Right forelimb (tissue), 1 donor: ENCODE data around the gene DOLK.
"Not testable (repeated sequence)": the region's sequence is repeated elsewhere in the genome, so short reads cannot be mapped to it uniquely, and the experiment has no call there.

Experiments used
- DNase-seq: peaks from one replicate; pipeline ENCODE4 v3.0.0-alpha.2; 2018

DOLK gene

DNA sequence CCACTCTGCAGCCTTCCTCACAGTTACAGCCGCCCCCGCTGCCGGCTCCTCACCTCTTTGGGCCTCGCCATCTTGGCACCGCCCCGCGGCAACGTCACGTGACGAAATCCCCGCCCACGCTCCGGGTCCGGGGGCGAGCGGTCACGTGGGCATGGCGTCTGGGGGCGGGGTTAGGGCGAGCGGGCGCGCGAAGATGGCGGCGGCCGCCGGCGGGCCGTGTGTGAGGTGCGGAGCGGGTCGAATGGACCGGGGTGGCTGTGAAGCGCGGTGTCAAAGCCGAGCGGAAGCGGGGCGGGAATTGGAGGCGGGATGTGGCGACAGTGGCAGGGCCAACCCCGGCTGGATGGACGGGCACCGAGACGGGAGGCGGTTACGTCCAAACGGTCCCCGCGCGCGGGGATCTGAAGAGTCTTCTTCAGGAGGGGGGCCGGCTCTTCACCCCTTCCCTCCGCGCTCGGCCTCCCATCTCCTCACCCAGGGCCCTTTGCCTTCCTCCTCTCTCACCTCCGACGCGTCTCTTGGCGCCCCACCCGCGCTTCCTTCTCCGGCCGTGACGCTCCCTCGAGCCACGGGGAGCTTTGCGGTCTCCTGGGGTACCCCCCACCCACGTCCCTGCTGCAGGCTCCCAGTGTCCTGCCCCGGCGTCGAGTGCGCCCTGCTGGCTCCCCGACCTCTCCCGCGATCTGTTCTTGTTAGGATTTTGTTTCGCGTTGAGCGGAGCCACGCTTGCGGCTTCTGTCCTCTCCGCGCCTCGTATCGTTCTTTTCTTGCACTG is at the start of gene DOLK, which contains the start of gene NUP188:
TSS of gene DOLK (minus strand) at position 77 of the 775 bp plus-strand sequence. CDS start 300 bp downstream, outside the sequence.
TSS of gene NUP188 (plus strand) at position 173 of the 775 bp plus-strand sequence. CDS start at position 194, 21 bp downstream.
- peak; percentile 99 for DNase-seq

DNA sequence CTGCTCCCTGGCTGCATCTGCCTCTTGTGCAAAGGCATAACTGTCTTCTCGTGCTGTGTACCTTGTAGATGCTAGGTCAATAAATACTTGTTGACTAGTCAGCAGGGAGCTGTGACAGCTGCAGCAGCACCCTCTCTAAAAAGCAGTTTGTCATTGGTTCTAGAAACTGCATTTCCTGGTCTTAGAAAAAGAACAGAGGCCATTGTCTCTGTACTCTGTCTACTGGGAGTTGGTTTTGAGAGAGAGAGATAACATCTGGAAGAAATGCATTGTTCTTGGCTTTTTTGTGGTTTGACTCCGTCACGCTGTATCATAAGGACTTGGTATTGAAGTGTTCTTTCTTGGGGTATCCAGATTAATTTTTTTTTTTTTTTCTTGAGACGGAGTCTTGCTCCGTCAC is 48.4 kb upstream of the DOLK start:
- no peak for DNase-seq

DNA sequence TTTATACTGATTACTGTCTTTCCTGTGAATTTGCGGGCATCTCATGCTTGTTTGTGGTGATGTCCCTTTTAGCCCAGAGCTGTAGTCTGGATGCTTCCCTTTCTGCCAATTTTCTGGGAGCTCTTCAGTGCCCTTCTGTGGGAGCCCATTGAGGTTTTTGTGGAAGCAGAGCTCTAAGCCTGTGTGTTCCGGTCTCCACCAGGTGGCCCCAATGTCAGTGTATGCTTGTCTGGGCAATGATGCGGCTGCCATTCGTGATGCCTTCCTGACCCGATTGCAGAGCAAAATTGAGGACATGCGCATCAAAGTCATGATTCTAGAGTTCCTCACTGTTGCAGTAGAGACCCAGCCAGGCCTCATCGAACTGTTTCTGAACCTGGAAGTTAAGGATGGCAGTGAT is 45.6 kb upstream of the DOLK start:
- DNase-seq: no peak

DNA sequence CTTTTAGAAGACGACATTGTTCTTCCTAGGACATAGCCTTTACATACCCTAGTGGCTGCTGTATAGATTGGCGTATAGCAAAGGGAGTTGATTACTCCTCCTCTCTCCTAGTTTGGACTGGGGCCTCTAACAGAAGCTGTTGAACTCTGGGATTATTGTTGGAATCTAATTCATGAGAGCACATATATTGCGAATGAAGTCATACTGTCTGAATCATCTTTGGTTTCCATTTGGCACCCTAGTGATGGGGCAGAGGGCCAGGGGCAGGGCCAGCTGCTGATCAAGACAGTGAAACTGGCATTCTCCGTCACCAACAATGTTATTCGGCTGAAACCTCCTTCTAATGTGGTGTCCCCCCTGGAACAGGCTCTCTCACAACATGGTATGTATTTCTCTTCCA is 40.4 kb upstream of the DOLK start:
- DNase-seq: peak; percentile 81

DNA sequence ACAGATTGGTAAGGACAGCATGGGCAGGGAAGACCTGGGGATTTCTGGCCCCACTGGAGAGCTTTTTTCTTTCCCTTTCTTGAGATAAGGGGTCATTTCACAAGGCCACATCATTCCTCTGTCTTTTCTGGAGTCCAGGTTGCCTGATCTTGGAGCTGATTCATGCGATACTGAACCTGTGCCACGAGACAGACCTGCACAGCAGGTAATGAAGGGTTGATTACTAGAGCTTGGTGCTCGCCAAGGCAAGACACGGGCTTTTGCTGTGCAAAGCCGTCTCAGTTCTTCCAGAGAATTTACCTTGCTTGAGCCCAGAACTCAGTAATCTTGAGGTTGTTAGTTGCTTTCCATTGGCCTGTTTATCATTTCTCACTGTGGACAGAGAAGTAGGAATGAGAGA is 39.3 kb upstream of the DOLK start:
- DNase-seq: no peak

DNA sequence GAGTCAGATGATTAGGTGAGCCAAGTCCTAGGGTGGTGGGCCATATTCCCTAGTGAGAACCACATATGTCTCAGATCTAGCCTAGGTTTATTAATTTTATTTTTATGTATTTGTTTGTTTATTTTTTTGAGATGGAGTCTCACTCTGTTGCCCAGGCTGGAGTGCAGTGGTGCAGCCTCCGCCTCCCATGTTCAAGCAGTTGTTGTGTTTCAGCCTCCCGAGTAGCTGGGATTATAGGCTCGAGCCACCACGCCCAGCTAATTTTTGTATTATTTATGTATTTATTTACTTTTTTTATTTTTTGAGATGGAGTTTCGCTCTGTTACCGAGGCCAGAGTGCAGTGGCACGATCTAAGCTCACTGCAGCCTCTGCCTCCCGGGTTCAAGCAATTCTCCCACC is 36.1 kb upstream of the DOLK start:
- DNase-seq: no peak

DNA sequence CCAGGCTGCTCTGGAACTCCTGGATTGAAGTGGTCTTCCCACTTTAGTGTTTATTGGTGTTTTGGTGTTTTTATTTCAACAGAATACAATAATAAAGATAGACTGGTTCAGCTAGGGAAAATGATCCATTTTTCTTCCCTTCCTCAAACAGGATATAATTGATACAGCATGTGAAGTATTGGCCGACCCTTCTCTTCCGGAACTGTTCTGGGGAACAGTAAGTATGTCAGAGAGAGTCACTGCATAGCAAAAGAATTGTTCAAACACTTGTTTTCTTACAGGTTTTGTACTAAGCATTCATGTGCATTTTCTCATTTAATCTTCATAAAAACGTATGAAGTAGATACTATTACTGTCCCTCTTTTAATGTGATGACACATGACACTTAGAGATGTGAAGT is 31.7 kb upstream of the DOLK start:
- no peak for DNase-seq

DNA sequence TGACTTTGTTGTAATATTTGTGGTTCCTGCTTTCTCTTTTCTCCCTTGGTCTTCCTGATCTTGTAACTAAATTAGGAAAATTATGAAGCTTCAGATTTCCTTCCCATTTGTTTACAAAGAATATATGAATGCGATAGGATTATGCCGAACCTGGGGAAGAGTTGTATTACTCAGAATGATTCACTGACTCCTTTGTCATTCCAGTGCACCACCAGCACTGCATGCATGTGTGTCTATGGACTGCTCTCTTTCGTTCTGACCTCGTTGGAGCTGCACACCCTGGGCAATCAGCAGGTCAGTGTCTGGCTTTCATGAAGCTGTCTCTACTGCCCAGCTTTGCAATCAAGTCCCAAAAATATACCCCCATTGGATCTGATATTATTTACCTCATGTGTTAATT is 25.6 kb upstream of the DOLK start:
- DNase-seq: no peak

DNA sequence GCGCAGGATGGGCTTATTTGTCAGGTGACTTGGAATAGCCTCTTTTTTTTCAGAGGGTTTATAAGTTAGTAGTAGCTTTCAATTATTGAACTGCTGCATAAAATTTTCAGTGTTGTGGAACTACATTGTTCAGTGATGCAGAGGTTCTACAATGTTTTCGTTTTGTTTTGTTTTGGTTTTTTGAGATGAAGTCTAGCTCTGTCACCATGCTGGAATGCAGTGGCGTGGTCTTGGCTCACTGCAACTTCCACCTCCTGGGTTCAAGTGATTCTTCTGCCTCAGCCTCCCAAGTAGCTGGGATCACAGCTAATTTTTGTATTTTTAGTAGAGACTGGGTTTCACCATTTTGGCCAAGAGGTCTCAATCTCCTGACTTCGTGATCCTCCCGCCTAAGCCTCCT is 22.1 kb upstream of the DOLK start:
- no peak for DNase-seq

DNA sequence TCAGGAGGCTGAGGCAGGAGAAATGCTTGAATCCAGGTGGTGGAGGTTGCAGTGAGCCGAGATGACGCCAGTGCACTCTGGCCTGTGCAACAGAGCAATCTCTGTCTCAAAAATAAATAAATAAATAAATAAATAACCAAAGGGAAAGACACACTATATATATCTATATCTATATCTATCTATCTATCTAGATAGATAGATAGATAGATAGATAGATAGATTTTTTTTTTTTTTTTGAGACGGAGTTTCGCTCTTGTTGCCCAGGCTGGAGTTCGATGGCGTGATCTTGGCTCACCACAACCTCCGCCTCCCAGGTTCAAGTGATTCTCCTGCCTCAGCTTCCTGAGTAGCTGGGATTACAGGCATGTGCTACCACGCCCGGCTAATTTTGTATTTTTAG is 14.0 kb upstream of the DOLK start:
- not testable (repeated sequence) for DNase-seq

DNA sequence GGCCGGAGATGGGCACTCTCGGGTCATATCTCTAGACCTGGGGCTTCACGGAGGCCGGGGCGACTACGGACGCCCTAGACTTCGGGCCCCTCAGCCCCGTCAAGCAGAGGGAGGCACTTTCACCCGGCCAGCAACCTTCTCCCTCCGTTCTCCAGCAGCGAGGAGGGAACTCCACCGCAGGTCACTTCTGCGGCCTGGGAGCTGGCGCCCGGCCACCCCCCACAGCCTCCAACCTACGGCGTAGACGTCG is 201 bp downstream of the DOLK start:
- no peak for DNase-seq

DNA sequence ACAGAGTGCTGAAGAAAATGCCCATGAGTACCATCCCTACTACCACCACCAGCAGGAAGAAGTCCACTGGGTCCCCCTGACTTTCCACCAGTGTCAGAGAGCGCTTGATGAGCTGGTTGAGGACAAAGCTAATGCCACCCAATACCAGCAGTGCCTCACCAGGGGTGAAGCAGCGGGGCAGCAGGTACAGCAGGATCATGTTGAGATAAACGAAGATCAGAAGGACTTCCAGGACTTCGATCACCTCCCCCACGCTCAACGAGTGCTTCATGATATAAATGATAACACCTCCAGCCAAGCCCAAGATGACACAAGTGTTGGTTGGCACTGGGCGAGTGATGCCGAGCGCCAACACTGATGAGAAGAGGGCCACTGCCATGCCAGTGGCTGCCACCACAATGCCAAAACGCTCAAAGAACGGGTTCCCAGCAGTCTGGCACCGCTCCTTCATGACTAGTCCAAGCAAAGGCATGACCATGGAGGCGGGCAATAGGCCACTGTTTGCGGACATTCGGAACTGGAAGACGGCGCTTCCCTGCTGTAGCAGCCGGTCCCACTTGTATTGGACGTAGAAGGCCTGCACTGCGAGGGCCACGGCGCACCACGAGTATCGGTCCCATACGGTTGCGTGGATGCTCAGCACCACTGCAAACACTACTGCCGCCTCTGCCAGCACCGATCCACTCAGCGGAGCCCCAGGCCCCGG is 679 bp downstream of the DOLK start:
- no peak for DNase-seq

DNA sequence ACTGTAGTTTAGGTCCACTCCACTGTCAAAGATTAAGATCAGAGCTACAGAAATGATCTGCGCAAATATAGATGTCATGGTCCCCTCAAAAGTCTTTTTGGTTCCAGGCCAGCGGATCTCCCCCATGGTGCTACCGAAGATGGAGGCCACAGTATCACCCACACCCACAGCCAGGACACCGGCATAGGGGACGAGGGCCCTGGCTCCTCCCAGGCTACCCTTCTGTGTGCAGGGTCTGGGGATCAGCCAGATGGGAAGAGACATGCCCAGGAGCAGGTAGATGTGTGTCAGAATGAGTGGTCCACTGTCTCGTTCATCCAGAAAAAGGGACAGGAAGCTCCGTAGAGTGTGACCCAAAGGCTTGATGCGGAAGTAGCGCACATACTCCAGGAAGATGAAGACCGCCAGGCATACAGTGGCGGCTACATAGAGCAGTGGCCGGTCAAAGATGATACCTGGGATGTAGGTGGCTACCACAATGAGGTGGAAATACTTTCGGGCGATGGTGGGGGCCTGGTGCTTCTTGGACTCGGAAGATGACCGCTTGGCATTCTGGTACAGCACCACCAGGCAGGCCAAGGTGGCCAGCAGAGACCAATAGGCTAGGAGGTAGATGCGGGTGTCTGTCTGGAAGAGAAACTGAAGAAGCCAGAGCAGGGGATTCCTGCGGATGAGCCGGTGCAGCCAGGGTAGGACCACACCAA is 1.5 kb downstream of the DOLK start:
- no peak for DNase-seq

DNA sequence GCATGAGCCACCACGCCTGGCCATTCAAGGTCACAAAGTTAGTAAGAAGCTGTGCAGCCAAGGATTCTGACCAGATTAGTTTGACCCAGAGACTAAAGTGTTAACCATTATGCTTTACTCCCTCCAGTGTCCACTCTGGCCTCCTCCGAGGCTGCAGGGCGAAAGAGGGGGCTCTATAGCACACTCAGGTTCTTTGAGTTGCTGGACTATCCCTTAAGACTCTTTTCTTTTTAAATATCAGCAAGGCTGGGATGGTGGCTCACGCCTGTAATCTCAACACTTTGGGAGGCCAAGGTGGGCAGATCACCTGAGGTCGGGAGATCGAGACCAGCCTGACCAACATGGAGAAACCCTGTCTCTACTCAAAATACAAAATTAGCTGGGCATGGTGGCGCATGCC is 2.4 kb downstream of the DOLK start:
- DNase-seq: not testable (repeated sequence)

DNA sequence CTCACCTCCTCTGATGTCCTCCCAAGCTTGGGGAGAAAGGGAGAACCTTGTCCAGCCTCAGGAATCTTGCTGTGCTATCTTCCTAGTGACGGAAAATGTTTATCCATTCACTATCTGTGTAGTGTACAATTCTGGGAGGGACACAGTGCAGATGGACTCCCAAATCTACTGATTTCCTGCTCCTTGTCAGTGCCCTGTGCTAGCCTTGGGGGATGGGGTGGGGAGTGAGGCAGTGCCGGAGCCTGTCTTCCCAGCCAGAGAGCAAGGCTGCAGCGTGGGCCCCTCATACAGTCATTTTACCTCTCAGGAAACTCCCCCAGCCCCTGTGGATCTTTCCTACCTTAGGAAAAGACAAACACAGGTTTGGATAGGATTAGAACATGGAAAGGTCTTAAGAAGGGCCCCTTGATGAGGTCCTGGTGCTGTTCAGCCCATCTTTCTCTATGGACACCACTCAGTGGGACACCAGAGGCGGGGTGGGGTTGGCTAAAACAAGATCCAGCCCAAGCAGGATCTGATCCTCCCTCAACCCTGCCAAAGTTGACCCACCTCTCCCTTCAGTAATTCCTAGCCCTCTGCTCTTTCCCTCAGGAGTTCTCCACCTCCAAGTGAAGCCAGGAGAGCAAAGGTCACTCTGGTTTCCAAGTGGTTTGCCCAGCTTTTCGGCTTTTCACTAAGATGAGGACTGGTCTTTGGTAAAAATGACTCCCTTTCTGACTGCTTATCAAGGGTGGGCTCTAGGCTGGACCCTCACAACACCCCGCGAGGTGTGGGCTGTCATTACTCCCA is 3.4 kb downstream of the DOLK start:
- DNase-seq: no peak

DNA sequence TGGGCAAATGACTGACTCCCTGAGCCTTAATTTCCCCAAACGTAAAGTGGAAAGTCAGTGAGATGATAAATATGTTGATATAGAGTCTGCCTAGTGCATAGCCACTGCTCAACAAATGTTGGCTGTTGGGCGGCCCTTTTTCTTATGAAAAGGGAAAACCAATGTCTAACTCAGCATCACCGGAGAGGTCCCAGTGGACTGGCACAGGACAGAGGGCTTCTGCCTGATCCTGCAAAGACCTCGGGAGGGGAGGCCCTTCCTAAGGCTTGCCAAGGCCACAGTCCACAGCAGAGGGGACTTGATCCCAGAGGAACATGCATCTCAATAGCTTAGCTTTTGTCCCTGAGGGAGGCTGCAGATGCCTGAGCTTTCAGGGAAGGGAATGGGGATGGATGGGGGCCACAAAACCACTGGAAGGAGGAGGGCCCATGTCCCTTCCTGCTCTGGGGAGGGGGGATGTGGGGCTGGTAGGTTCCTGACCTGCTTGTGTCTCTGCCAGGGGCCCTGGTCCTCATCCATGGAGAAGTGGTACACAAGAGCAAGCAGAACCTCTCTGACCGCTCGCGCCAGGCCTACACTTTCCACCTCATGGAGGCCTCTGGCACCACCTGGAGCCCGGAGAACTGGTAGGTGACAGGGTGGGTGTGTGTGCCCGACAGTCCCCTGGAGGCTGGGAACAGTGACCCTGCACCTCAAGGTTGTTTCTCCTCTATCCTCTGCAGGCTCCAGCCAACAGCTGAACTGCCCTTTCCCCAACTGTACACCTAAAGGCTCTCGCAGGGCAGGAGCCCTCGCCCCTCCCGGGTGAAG is 6.3 kb downstream of the DOLK start:
- DNase-seq: no peak

DNA sequence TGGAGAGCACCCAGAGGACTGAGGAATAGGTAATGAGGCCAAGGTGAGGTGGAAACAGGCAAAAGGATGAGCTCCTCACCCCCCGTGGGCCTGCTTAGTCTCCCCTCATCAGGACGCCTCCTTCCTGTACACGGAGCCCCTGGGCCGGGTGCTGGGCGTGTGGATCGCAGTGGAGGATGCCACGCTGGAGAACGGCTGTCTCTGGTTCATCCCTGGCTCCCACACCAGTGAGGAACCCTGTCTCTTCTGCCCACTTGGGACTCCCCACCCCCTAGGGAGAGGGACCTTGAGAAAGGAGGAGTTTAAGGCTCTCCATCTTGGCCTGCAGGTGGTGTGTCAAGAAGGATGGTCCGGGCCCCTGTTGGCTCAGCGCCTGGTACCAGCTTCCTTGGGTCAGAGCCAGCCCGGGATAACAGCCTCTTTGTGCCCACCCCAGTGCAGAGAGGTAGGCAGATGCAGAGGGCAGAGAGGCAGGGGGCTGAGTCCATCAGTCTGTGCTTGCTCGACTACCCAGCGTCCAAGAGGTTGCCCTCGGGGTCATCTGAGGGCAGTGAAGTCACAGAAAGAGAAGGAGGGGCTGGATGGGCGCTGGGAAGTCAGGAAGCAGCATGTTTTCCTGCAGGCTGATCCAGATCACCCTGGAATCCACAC is 7.0 kb downstream of the DOLK start:
- DNase-seq: no peak

DNA sequence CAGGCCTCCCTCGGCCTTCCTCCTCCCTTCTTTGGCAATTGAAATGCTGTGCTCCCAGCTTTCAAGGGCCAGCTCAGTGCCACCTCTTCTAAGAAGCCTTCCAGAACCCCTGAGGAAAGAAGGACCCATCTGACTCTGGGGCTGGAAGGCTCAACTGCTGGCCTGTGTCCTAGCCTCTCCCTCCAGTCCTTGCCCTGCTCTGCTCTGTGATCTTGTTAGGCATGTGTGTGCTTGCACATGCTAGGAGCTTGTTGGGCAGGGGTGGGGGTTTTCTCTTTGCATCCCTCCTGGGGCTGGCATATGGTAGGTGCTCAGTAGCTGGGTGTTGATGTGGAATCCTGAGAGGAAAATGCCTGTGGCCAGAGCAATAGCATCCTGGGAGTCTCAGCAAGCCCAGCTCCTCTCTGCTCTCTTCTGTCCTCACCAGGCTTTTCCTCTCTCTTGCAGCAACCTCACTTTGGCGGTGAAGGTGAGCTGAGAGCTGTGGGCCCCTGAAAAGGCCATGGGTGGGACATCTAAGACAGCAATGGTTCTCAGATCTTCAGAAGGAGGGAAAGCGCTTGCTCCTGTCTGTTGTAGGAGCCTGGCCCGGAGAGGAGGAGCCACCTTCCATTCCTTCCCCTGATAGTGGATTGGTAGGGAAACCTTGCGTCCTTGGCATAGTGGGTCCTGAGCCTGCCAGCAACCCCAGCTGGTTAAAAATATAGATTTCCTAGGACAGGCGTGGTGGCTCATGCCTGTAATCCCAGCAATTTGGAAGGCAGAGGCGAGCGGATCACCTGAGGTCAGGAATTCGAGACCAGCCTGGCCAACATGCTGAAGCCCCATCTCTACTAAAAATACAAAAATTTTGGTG is 9.9 kb downstream of the DOLK start:
- DNase-seq: no peak

DNA sequence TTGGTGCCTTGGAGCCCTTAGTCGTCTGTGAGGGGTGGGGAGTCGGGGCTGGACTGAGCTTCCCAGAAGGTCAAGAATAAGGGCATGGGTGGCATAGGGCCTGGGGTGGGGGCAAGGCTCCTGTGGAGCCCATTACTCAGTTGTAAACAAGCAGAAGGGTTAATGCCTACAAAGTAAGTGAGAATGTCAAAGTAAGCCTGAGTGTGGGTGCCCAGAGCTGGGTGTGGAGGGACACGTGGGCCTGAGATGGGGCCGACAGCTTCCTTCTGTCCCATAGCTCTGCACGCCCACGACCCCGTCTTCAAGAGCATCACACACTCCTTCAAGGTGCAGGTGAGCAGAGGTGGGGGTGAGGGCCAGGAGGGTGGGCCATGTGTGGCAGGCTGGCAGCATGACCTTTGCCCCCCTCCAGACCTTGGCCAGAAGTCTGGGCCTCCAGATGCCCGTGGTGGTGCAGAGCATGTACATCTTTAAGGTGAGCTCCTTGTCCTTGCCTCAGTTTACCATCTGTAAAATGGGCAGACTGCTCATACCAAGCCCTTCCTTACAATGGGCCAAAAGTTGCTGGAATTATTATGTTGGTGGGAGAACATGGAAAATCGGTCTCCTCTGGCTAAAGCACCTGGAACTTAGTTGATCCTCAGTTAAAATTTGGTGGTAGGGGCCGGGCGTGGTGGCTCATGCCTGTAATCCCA is 11.1 kb downstream of the DOLK start:
- DNase-seq: peak; percentile 20

DNA sequence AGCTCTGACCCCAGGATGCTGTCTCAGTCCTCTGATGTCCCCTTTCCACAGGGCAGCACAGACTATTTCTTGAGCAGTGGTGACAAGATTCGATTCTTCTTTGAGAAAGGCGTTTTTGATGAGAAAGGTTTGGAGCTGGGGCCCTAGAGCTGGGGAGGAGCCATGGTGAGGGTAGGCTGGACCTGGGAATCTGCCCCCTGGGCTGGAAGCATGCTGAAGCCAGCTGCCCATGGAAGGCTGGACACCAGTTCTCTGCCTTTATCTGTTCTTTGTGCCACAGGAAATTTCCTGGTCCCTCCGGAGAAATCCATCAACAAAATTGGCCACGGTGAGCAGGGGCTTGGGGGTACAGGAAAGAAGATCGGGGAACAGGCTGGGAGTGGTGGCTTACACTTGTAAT is 13.7 kb downstream of the DOLK start:
- no peak for DNase-seq
